Cardiac septum (tissue), 1 donor: ENCODE results near the gene CYB561A3. TPM values are rescaled to one million over a fixed set of nuclear protein-coding genes. Genes with fewer than 3 reads are reported as not detected.

Experiments used
- DNase-seq: peaks from one replicate; pipeline ENCODE4 v3.0.0-alpha.2; 2020; ENCODE audit warnings: low spot score
- intact Hi-C: fragments of 100-400 bp; cut with DNase I; formaldehyde crosslinking; loops from one replicate; pipeline ENCODE4 v1.14.0; 2022
- total RNA-seq: library from RNA; stranded (reverse); fragmentation: NEBNext Ultra II Directional; extraction: Animal tissue kit (Norgen Biotek cat#: 25700); gene quantifications from one replicate; pipeline ENCODE4 v1.2.1, GENCODE V29; 2021
- donor health status: DM: no; HTN: no; CAD: no.

CYB561A3 gene
- total RNA-seq, 1 donor from 2014 or later: 11.2 TPM

DNA sequence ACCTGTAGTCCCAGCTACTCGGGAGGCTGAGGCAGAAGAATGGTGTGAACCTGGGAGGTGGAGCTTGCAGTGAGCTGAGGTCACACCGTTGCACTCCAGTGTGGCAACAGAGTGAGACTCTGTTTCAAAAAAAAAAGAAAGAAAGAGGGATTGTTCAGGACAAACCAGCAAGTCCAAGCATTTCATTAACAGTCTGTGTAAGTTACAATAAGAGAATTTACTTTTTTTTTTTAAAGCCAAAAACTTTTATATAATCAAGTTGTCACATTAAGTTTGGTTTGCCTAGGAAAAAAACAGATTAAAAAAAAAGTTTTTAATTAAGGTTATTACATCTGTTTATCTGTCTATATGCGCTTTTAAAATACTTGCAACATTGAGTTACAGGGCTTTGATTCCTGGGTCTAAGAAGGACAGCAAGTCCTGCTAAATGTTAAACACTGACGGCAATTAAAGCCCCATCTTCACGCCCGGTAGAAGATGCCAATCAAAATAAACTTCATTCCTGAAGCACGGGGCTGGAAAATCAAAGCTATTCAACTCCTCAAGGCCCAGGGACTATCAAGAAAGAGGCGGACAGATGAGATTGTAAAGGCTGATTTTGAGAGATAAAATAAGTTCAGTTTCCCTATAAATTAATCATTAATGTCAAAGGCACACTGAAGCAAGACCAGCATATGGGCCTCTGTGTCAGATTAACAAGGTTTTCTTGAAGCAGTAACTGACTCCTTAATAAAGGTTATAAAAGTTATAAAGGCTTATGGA is 11.2 kb upstream of the CYB561A3 start:
- intact Hi-C loops: no loop called here
- no peak for DNase-seq

GRCh38 chr11:61370349-61371005 is 8.8 kb upstream of the CYB561A3 start:
- no peak for DNase-seq
- intact Hi-C loops: no loop called here

DNA sequence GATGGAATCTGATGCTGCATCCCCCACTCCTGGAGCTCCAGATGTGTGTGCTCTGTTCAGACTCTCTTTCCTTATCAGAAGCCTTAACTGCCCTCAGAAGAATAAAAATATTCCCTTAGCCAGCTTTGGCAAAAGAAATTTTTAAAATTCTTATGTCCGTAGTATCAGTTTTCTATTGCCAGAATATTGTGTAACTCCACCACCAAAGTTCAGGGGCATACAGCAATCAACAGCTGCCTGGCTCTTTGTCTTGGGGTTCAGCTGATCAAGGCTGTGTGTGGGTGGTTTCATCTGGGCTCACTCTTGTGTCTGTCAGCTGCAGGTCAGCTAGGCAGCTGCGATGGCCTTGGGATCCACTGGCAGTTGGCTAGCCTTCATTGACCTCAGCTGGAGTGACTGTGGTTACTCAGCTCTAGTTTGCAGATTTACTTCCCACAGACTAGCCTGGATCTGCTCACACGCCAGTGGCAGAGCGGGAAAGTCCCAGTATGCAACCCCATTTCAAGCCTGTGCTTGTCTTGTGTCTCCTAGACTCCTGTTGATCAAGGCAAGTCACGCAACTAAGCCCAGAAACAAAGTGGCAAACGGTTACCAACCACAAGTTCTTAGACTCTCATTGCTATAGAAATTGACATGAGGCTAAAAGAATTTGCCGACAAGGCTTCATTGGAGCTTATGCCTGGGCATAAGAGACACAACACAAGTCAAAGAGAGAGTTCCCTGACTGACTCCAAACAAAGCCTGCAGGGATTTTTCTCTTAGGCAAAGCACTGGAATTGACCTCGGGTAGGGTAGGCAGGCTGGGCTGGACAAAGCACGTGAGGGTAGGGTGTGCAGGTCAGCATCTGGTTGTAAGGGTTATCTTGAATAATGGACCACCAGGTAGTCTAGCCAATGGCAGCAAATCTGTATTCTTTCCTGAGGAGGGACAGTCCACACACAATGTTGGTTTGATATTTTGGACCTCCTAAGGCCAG is 8.0 kb upstream of the CYB561A3 start:
- intact Hi-C loops: no loop called here
- DNase-seq: no peak

DNA sequence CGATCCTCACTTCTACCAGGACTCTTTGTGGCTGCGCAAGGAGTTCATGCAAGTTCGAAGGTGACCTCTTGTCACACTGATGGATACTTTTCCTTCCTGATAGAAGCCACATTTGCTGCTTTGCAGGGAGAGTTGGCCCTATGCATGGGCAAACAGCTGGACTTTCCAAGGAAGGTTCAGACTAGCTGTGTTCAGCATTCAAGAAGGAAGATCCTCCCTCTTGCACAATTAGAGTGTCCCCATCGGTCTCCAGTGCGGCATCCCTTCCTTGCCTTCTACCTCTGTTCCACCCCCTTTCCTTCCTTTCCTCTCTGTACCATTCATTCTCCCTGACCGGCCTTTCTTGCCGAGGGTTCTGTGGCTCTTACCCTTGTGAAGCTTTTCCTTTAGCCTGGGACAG is 7.0 kb upstream of the CYB561A3 start:
- no peak for DNase-seq
- intact Hi-C loops: no loop called here

DNA sequence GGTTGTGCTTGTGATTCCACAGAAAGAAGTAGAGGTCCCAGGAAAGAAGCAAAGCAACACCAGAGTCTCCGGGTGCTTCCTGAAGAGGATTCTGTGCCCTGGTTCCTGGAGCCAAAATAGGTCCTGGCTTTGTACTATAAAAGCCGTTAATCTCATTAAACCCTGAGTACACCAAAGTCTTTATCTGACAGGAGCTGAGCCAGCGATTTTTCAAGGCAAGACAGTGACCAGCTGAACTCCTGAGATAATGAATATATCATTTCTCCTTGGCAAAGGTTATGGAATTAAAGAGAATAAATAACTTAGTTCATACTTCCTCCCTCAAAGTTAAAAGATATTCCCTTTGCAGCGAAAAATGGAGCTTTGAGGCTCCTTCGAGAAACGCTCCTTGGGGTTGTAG is 5.7 kb upstream of the CYB561A3 start:
- no peak for DNase-seq
- intact Hi-C loops: no loop called here

DNA sequence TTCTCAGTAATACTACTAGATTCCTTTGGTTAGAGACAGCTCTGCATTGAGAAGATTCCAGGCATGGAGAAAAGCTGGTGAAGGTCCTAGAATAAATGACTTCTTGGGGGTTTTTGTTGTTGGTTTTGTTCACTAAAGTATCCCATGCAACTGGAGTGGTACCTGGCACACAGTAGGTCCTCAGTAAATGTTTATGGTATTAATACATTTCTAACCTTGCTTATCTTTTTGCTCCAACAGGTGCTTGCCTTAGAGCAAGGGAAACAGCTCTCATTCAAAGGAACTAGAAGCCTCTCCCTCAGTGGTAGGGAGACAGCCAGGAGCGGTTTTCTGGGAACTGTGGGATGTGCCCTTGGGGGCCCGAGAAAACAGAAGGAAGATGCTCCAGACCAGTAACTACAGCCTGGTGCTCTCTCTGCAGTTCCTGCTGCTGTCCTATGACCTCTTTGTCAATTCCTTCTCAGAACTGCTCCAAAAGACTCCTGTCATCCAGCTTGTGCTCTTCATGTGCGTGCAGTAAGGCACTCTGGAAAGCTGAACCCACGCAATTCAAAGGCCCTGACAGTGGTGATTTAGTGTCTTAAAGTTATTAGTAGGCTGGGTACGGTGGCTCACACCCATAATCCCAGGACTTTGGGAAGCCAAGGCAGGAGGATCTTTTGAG is 2.5 kb upstream of the CYB561A3 start:
- no peak for DNase-seq
- intact Hi-C loops: no loop called here

DNA sequence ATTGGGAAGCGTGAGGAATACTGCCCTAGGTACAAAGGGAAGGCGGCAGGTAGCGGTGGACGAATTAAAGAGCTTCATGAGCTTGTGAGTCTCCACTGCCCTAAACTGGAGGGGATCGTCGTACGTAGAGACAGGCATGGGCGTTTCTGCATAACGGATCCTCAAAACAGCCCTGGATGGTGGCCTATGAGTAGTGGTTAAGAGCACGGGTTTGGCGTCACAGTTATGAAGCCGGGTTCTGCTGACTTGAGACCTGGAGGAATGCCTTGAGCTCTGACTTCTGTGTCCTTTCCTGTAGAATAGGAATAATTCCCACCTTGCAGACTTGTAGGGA is 827 bp upstream of the CYB561A3 start:
- no peak for DNase-seq
- intact Hi-C loops: loop anchor here (1.0 kb wide), 1 partner anchor 29 kb away; the partner anchor contains the start of genes DDB1 and TKFC

DNA sequence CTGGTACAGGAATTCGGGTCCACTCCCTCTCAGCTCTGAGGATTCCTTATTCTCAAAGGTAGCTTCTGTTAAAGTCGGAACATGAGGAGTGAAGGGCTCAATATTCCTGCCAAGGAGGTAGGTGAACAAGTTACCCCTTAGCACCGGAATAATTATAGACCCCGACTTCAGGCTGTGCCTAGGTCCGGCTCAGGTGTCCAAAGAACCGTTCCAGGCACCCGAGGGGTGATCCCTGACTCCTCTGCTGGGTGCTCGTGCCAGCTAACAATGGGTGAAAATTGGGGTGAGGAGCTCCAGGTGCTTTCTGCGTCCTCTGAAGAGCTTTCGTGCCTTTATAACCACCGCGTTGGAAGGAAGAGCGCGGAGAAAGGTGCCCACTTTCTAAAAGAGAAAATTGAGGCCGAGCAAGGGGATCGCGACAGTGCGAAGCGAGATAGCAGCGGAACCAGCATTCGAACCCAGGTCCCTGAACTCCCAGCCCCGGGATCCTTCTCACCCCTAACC is 393 bp downstream of the CYB561A3 start:
- DNase-seq: no peak
- intact Hi-C loops: no loop called here

- no peak for DNase-seq
- intact Hi-C loops: no loop called here
Observed at GRCh38 chr11:61359516-61359915, 2.2 kb downstream of the CYB561A3 start.

- no peak for DNase-seq
- intact Hi-C loops: no loop called here
Observed at GRCh38 chr11:61358566-61358965, 3.1 kb downstream of the CYB561A3 start.

DNA sequence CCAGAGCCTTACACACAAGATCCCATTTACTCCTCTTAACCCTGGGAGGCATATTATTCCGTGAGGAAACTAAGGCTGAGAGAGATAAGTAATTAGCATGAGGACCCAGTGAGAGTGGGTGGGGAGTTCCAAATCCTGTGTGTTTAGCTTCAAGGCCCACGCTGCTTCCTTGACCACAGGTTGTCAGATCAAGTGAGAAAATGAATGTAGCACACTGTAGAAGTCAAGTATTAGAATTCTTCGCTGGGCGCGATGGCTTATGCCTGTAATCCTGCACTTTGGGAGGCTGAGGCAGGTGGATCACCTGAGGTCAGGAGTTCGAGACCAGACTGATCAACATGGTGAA is 3.8 kb downstream of the CYB561A3 start:
- DNase-seq: no peak
- intact Hi-C loops: no loop called here

GRCh38 chr11:61357233-61357893 is 4.3 kb downstream of the CYB561A3 start:
- intact Hi-C loops: no loop called here
- DNase-seq: no peak

- intact Hi-C loops: no loop called here
- no peak for DNase-seq
Observed at GRCh38 chr11:61356706-61357105, 5.0 kb downstream of the CYB561A3 start.

GRCh38 chr11:61354208-61354607 is 7.5 kb downstream of the CYB561A3 start:
- intact Hi-C loops: no loop called here

DNA sequence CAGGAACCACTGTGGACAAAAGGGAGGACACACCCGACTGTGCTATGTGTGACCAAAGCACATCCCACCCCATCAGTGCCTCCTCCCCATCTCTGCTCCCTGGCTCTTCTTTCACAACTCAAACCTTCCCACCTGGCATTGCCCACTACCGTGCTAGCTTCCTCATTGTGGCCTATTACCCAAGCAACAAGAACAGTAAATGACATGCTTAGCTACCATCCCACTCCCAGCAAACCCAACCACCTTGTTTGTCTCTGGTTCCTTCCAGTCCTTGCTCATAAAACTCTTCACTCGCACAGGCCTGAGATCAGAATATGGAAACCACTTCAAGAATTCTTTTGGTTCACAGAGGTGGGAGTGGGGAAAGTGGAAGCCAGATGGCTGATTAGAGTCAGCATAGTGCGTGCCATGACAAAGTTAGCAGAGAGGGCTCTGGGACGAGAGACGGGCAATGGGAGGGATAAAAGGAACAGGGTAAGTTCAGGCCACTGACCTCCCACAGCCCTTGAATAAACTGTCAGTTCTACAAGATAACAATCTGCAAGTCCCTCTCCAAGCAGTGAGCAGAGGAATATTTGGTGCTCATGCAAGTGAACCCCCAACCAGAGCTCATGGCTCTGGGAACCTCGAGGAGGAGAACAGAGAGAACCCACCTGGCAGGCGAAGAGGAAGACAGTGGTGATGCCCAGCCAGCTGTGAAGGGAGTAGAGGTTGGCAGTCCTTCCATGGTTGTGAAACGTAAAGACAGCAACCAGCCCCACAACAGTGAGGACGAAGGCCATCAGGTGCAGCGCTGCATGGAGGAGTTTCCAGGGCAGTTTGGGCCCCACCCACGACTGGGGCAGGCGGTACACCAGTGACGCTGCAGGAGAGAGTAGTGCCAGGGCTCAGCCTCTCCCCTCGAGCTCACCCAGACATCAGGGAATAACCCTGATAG is 8.3 kb downstream of the CYB561A3 start:
- intact Hi-C loops: no loop called here
- DNase-seq: no peak

More at GRCh38 chr11:61354208-61354607, 7.5 kb downstream of the CYB561A3 start:
- DNase-seq: no peak

DNA sequence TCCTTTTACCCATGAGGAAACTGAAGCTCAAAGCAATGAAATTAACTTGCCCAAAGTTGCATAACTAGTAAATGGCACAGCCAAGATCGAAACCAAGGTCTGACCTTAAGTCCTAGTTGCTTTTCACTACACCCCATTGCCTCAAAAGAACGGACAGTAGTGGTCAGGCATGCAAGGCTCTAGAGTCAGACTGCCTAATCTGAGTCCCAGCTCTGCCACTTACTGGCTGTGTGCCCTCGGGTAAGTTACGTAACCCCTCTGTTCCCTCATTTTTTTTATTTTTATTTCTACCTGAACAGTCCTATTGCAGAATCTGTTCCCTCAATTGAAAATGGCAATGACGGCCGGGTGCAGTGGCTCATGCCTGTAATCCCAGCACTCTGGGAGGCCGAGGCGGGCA is 9.6 kb downstream of the CYB561A3 start:
- intact Hi-C loops: no loop called here
- DNase-seq: no peak

GRCh38 chr11:61350803-61351202 is 10.9 kb downstream of the CYB561A3 start:
- DNase-seq: no peak
- intact Hi-C loops: no loop called here

DNA sequence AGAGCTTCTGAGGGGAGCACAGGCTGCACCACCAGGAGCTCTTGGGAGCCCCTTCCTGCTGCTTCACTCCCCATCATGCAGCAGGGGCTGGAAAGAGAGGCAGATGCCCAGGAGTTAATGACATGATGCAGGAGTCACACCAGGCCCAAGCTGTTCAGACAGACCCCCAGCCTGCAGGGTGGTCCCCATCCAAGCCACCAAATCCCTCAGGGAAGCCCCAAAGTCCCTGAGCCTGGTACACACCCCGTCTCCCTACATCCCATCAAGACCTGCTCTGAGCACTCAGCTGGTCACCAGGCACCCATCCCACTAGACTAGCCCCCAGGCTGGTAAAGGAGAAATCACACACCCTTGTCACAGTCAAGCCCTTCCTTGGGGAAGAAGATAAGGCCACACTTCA is 11.3 kb downstream of the CYB561A3 start:
- intact Hi-C loops: no loop called here
- no peak for DNase-seq
